ENCODE measurements around the gene MAP3K4. TPM values are rescaled to one million over a fixed set of nuclear protein-coding genes. Genes with fewer than 3 reads are reported as not detected.

The MAP3K4 gene
- total RNA-seq, 1 donor from 2014 or later = 41.2 TPM

GRCh38 chr6:161013695-161014094, 22.1 kb downstream of the MAP3K4 start:
- Mint-ChIP-seq H3K4me3 (ENCODE audit: unreplicated experiment) (no peak overlapping the region), H3K9me3 (ENCODE audit: unreplicated experiment) (no peaks in the 10 kb centered on the region), H3K36me3 (ENCODE audit: low read depth, unreplicated experiment) (peaks cover 3% of the 10 kb centered on the region), H3K4me1 (ENCODE audit: unreplicated experiment) (peaks cover 8% of the 10 kb centered on the region), H3K27me3 (ENCODE audit: unreplicated experiment) (no peaks in the 10 kb centered on the region), H3K27ac (ENCODE audit: unreplicated experiment) (no peak overlapping the region)
- no peak for DNase-seq (ENCODE audit: low spot score)
- TF ChIP-seq CTCF (IDR thresholded peaks at IDR 0.05; ENCODE audit: unreplicated experiment) = no peak

- DNase-seq (ENCODE audit: low spot score) = no peak
- TF ChIP-seq CTCF (IDR thresholded peaks at IDR 0.05; ENCODE audit: unreplicated experiment) = no peak
These were observed 26.4 kb downstream of the MAP3K4 start for GRCh38 chr6:161017766-161018564.

GRCh38 chr6:161019324-161019839, 27.8 kb downstream of the MAP3K4 start:
- TF ChIP-seq CTCF (IDR thresholded peaks at IDR 0.05; ENCODE audit: unreplicated experiment) = no peak
- Mint-ChIP-seq H3K9me3 (ENCODE audit: unreplicated experiment) (no peaks in the 10 kb centered on the region), H3K27me3 (ENCODE audit: unreplicated experiment) (no peaks in the 10 kb centered on the region), H3K36me3 (ENCODE audit: low read depth, unreplicated experiment) (peaks cover 3% of the 10 kb centered on the region), H3K4me3 (ENCODE audit: unreplicated experiment) (no peak overlapping the region), H3K4me1 (ENCODE audit: unreplicated experiment) (no peaks in the 10 kb centered on the region), H3K27ac (ENCODE audit: unreplicated experiment) (no peak overlapping the region)
- DNase-seq (ENCODE audit: low spot score) = no peak

More at GRCh38 chr6:161017766-161018564, 26.4 kb downstream of the MAP3K4 start:
- Mint-ChIP-seq H3K4me1 (ENCODE audit: unreplicated experiment) (no peaks in the 10 kb centered on the region), H3K27me3 (ENCODE audit: unreplicated experiment) (no peaks in the 10 kb centered on the region), H3K36me3 (ENCODE audit: low read depth, unreplicated experiment) (peaks cover 3% of the 10 kb centered on the region), H3K4me3 (ENCODE audit: unreplicated experiment) (no peak overlapping the region), H3K9me3 (ENCODE audit: unreplicated experiment) (no peaks in the 10 kb centered on the region), H3K27ac (ENCODE audit: unreplicated experiment) (no peak overlapping the region)

GRCh38 chr6:161021543-161021942, 30.0 kb downstream of the MAP3K4 start:
- Mint-ChIP-seq H3K36me3 (ENCODE audit: low read depth, unreplicated experiment) (no peaks in the 10 kb centered on the region), H3K9me3 (ENCODE audit: unreplicated experiment) (no peaks in the 10 kb centered on the region), H3K27ac (ENCODE audit: unreplicated experiment) (no peak overlapping the region), H3K4me1 (ENCODE audit: unreplicated experiment) (no peaks in the 10 kb centered on the region), H3K4me3 (ENCODE audit: unreplicated experiment) (no peak overlapping the region), H3K27me3 (ENCODE audit: unreplicated experiment) (no peaks in the 10 kb centered on the region)
- TF ChIP-seq CTCF (IDR thresholded peaks at IDR 0.05; ENCODE audit: unreplicated experiment) = no peak
- DNase-seq (ENCODE audit: low spot score) = no peak
